Measurements from ENCODE around the gene CRHR2. TPM values are rescaled to one million over a fixed set of nuclear protein-coding genes. Genes with fewer than 3 reads are reported as not detected.

CRHR2 gene
- total RNA-seq, 1 donor from 2014 or later: not detected

GRCh38 chr7:30635798-30636197 lies 46.5 kb downstream of the CRHR2 start:
- DNase-seq: no peak
- H3K36me3 ChIP-seq: peaks cover 48% of the 10 kb centered on the region
- no peaks in the 10 kb centered on the region for H3K4me1 ChIP-seq
- no peak overlapping the region for H3K4me3 ChIP-seq
- peak; percentile 73 to 82 for ATAC-seq
- intact Hi-C loops (cut with DNase I): no loop called here
- no peaks in the 10 kb centered on the region for H3K9me3 ChIP-seq
- no peaks in the 10 kb centered on the region for H3K27me3 ChIP-seq (ENCODE audit: low read depth)
- TF ChIP-seq CTCF (IDR thresholded peaks at IDR 0.05): no peak
- no peak overlapping the region for H3K27ac ChIP-seq

- ATAC-seq (no peak), DNase-seq (no peak)
- intact Hi-C loops (cut with DNase I): no loop called here
- no peak overlapping the region for H3K4me3 ChIP-seq
- H3K27ac ChIP-seq: no peak overlapping the region
- H3K36me3 ChIP-seq: peaks cover 59% of the 10 kb centered on the region
- no peaks in the 10 kb centered on the region for H3K9me3 ChIP-seq
- TF ChIP-seq CTCF (IDR thresholded peaks at IDR 0.05): no peak
- no peaks in the 10 kb centered on the region for H3K4me1 ChIP-seq
- no peaks in the 10 kb centered on the region for H3K27me3 ChIP-seq (ENCODE audit: low read depth)
Measured at GRCh38 chr7:30634634-30635201, 47.5 kb downstream of the CRHR2 start.

GRCh38 chr7:30634193-30634626 lies 48.0 kb downstream of the CRHR2 start:
- Histone ChIP-seq H3K4me1 (no peaks in the 10 kb centered on the region), H3K27me3 (ENCODE audit: low read depth) (no peaks in the 10 kb centered on the region), H3K36me3 (peaks cover 64% of the 10 kb centered on the region), H3K9me3 (no peaks in the 10 kb centered on the region), H3K27ac (no peak overlapping the region), H3K4me3 (no peak overlapping the region)
- no peak for TF ChIP-seq CTCF (IDR thresholded peaks at IDR 0.05)
- intact Hi-C loops (cut with DNase I): no loop called here
- ATAC-seq (peak; percentile 79 to 87), DNase-seq (no peak)

DNA sequence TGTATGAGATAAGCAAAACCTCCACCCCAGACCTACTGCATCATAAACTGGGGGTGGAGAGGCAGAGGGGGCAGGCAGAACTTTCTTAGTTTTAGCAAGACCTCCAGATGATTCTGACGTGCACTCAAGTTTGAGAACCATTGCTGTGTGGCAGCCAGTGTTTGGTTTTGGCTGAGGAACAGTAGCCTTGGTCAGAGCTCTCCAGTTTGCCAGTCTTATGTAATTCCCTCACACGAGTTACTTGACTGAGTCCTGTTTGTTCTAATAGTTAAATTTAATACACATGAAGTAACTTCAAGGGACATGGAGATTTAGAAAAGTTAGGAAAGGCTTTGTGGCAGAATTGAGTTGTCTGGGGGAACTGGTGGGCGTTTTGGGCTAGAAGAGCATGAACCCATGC lies 49.0 kb downstream of the CRHR2 start:
- ATAC-seq (peak; percentile 74 to 80), DNase-seq (no peak)
- Histone ChIP-seq H3K9me3 (no peaks in the 10 kb centered on the region), H3K4me1 (no peaks in the 10 kb centered on the region), H3K4me3 (no peak overlapping the region), H3K27me3 (ENCODE audit: low read depth) (no peaks in the 10 kb centered on the region), H3K27ac (peak overlapping the region; percentile 43), H3K36me3 (peaks cover 74% of the 10 kb centered on the region)
- intact Hi-C loops (cut with DNase I): no loop called here
- TF ChIP-seq CTCF (IDR thresholded peaks at IDR 0.05): no peak

GRCh38 chr7:30630986-30631385 lies 51.3 kb downstream of the CRHR2 start:
- DNase-seq: no peak
- no peak overlapping the region for H3K4me3 ChIP-seq
- H3K27me3 ChIP-seq (ENCODE audit: low read depth): no peaks in the 10 kb centered on the region
- H3K4me1 ChIP-seq: no peaks in the 10 kb centered on the region
- H3K36me3 ChIP-seq: peaks cover 97% of the 10 kb centered on the region
- TF ChIP-seq CTCF (IDR thresholded peaks at IDR 0.05): no peak
- intact Hi-C loops (cut with DNase I): no loop called here
- no peaks in the 10 kb centered on the region for H3K9me3 ChIP-seq
- no peak for ATAC-seq
- no peak overlapping the region for H3K27ac ChIP-seq
